HCT116 (cell line): ENCODE results near the gene RMRP. TPM values are rescaled to one million over a fixed set of nuclear protein-coding genes. Genes with fewer than 3 reads are reported as not detected.

Source experiments
- ATAC-seq: fragments of 200-7000 bp; cut with Tn5 transposase; 2 replicates; pipeline ENCODE4 v1.9.1; 2020; ENCODE audit warnings: mild to moderate bottlenecking, moderate library complexity
- BruUV-seq: library from RNA; stranded (reverse); fragments of 400-500 nt; replicated peaks from 2 replicates; lab custom pipeline; 2021; lab: Mats Ljungman, UMichigan
- CTCF ChIA-PET: fragments of 300-600 bp; sonication (Branson Sonifier 250); formaldehyde crosslinking; loops from one replicate; lab custom pipeline; 2021; ENCODE audit warnings: antibody characterized with exemption; lab: Charles Lee
- POLR2A ChIA-PET: fragments of 300-600, 350-600 bp; sonication (Branson Sonifier 250); formaldehyde crosslinking; loops from one replicate; lab custom pipeline; 2021; ENCODE audit warnings: antibody characterized with exemption; lab: Charles Lee
- RAD21 ChIA-PET, 2 experiments: fragments of 300-600 bp; sonication (Branson Sonifier 250); formaldehyde crosslinking; loops; one replicate each; lab custom pipeline; 2023; ENCODE audit warnings: low total read pairs in 2 of 2; ENCODE audit not compliant: uncharacterized antibody in 2 of 2, unreplicated experiment in 2 of 2, low non-redundant PET in 1 of 2; lab: Charles Lee
- DNase-seq: peaks from one replicate; pipeline ENCODE4 v3.0.0-alpha.2; 2010; ENCODE audit warnings: low read depth, low spot score
- H2AFZ ChIP-seq: fragments of 200-600 bp; shearing (Covaris generic), sonication (generic); 2 replicates; pipeline ENCODE4 v1.6.1; 2017; ENCODE audit warnings: low read depth, mixed run types, mixed read lengths, antibody characterized with exemption, low read length; ENCODE audit not compliant: poor library complexity, severe bottlenecking
- H3K27ac ChIP-seq: 2 replicates; pipeline ENCODE4 v1.5.1; 2012; ENCODE audit warnings: low read depth, low read length
- H3K27me3 ChIP-seq: fragments of 200-600 bp; sonication (generic); 2 replicates; pipeline ENCODE4 v1.6.1; 2016; ENCODE audit warnings: mixed run types, low read length, mixed read lengths; ENCODE audit not compliant: insufficient read depth
- H3K36me3 ChIP-seq, 2 experiments: fragments of 200-500 bp in 1 of 2; fragments of 200-600 bp in 1 of 2; sonication (Bioruptor generic) in 1 of 2; sonication (generic) in 1 of 2; 2 replicates each; pipeline versions ENCODE4 v1.5.1 to v1.6.1; 2014 to 2016; ENCODE audit warnings: low read length in 2 of 2, inconsistent platforms in 1 of 2, mixed read lengths in 1 of 2, mixed run types in 1 of 2; ENCODE audit not compliant: insufficient read depth in 2 of 2, control insufficient read depth in 1 of 2
- H3K4me1 ChIP-seq, 2 experiments: fragments of 200-600 bp in 1 of 2; sonication (generic) in 1 of 2; 2 replicates each; pipeline versions ENCODE4 v1.5.1 to v1.6.1; 2012 to 2017; ENCODE audit warnings: low read length in 2 of 2, inconsistent platforms in 1 of 2, mild to moderate bottlenecking in 1 of 2, mixed read lengths in 1 of 2, mixed run types in 1 of 2, moderate library complexity in 1 of 2; ENCODE audit not compliant: insufficient read depth in 2 of 2, control insufficient read depth in 1 of 2
- H3K4me2 ChIP-seq: fragments of 200-600 bp; sonication (generic); 2 replicates; pipeline ENCODE4 v1.6.1; 2017; ENCODE audit warnings: mixed run types, low read length, mixed read lengths
- H3K4me3 ChIP-seq, 2 experiments: fragments of 200-600 bp in 1 of 2; sonication (generic) in 1 of 2; replicated peaks in 1 of 2; 2 replicates each; pipeline ENCODE4 v1.5.1; 2011 to 2016; ENCODE audit warnings: low read length in 2 of 2, control low read depth in 1 of 2, low read depth in 1 of 2, mild to moderate bottlenecking in 1 of 2, mixed read lengths in 1 of 2, mixed run types in 1 of 2
- H3K79me2 ChIP-seq: fragments of 200-600 bp; sonication (generic); 2 replicates; pipeline ENCODE4 v1.6.1; 2017; ENCODE audit warnings: mild to moderate bottlenecking, mixed run types, low read length, moderate library complexity, mixed read lengths; ENCODE audit not compliant: insufficient read depth
- H3K9ac ChIP-seq: fragments of 200-600 bp; sonication (generic); 2 replicates; pipeline ENCODE4 v1.6.1; 2016; ENCODE audit warnings: low read length, mixed read lengths
- H3K9me2 ChIP-seq: fragments of 200-600 bp; sonication (generic), shearing (Covaris generic); 2 replicates; pipeline ENCODE4 v1.6.1; 2017; ENCODE audit warnings: mixed run types, mild to moderate bottlenecking, moderate library complexity; ENCODE audit not compliant: insufficient read depth
- H3K9me3 ChIP-seq, 2 experiments: fragments of 200-500 bp in 1 of 2; fragments of 200-600 bp in 1 of 2; sonication (Bioruptor generic) in 1 of 2; sonication (generic) in 1 of 2; 2 replicates each; pipeline ENCODE4 v1.6.1; 2014 to 2017; ENCODE audit warnings: low read length in 2 of 2, mixed read lengths in 2 of 2, inconsistent platforms in 1 of 2, low read depth in 1 of 2, mild to moderate bottlenecking in 1 of 2, mixed run types in 1 of 2, moderate library complexity in 1 of 2; ENCODE audit not compliant: control insufficient read depth in 1 of 2, insufficient read depth in 1 of 2
- H4K20me1 ChIP-seq: fragments of 200-600 bp; sonication (generic), shearing (Covaris generic); 2 replicates; pipeline ENCODE4 v1.6.1; 2017; ENCODE audit warnings: mixed run types, mild to moderate bottlenecking, moderate library complexity; ENCODE audit not compliant: insufficient read depth
- ATF3 ChIP-seq: IDR thresholded peaks from 2 replicates; pipeline ENCODE4 v1.6.1; 2012
- EGR1 ChIP-seq: IDR thresholded peaks from 2 replicates; pipeline ENCODE4 v1.6.1; 2012; ENCODE audit warnings: low read depth
- EZH2phosphoT487 ChIP-seq: fragments of 200-600 bp; IDR thresholded peaks from 2 replicates; pipeline ENCODE4 v1.6.1; 2018; ENCODE audit warnings: antibody characterized with exemption, borderline replicate concordance
- FOSL1 ChIP-seq: IDR thresholded peaks from 2 replicates; pipeline ENCODE4 v1.6.1; 2012; ENCODE audit warnings: low read depth
- RAD21 ChIP-seq: IDR thresholded peaks from 2 replicates; pipeline ENCODE4 v1.6.1; 2012; ENCODE audit warnings: low read depth, mild to moderate bottlenecking
- SIN3A ChIP-seq: IDR thresholded peaks from 2 replicates; pipeline ENCODE4 v1.6.1; 2012; ENCODE audit warnings: low read depth
- YY1 ChIP-seq: IDR thresholded peaks from 2 replicates; pipeline ENCODE4 v1.6.1; 2011; ENCODE audit warnings: low read length, low read depth, moderate library complexity, mild to moderate bottlenecking; ENCODE audit not compliant: insufficient replicate concordance; ENCODE audit errors: extremely low read depth
- ZFX ChIP-seq: fragments of 450-650 bp; IDR thresholded peaks from 2 replicates; pipeline ENCODE4 v1.6.1; 2017
- intact Hi-C: fragments of 100-400 bp; cut with micrococcal nuclease; formaldehyde crosslinking; loops from 2 replicates; pipeline ENCODE4 v1.10.0; 2022
- total RNA-seq: library from RNA; stranded (reverse); gene quantifications from one replicate; pipeline ENCODE4 v1.2.1, GENCODE V29; 2021; ENCODE audit not compliant: unreplicated experiment
- TF ChIP-seq, protein P1 (sequence below): IDR thresholded peaks from 2 replicates; pipeline ENCODE4 v1.6.1; 2011; ENCODE audit warnings: mild to moderate bottlenecking, low read length, moderate library complexity; ENCODE audit not compliant: insufficient replicate concordance; ENCODE audit errors: extremely low read depth
- TF ChIP-seq, protein P2 (sequence below): IDR thresholded peaks from 2 replicates; pipeline ENCODE4 v1.6.1; 2012; ENCODE audit warnings: low read depth

RMRP gene
- total RNA-seq, 1 experiment from 2014 or later = 30,969 TPM

- no peak for TF ChIP-seq FOSL1
- no peak for TF ChIP-seq YY1
- TF ChIP-seq, protein P1, sequence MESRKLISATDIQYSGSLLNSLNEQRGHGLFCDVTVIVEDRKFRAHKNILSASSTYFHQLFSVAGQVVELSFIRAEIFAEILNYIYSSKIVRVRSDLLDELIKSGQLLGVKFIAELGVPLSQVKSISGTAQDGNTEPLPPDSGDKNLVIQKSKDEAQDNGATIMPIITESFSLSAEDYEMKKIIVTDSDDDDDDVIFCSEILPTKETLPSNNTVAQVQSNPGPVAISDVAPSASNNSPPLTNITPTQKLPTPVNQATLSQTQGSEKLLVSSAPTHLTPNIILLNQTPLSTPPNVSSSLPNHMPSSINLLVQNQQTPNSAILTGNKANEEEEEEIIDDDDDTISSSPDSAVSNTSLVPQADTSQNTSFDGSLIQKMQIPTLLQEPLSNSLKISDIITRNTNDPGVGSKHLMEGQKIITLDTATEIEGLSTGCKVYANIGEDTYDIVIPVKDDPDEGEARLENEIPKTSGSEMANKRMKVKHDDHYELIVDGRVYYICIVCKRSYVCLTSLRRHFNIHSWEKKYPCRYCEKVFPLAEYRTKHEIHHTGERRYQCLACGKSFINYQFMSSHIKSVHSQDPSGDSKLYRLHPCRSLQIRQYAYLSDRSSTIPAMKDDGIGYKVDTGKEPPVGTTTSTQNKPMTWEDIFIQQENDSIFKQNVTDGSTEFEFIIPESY = no peak
- no peak for TF ChIP-seq EGR1
These were observed 40.3 kb downstream of the RMRP start (continued) for GRCh38 chr9:35617548-35617947.

GRCh38 chr9:35616681-35617459 lies 40.9 kb downstream of the RMRP start:
- Histone ChIP-seq H3K79me2 (no peaks in the 10 kb centered on the region), H3K36me3 (no peaks in the 10 kb centered on the region), H3K4me1 (no peaks in the 10 kb centered on the region), H2AFZ (no peak overlapping the region), H3K4me2 (no peak overlapping the region), H3K27ac (no peak overlapping the region), H3K9me3 (no peaks in the 10 kb centered on the region), H3K9me2 (no peaks in the 10 kb centered on the region), H3K4me3 (no peak overlapping the region)
- no peak for ATAC-seq
- POLR2A ChIA-PET = no interaction called here
- intact Hi-C loops = no loop called here
- TF ChIP-seq RAD21 (no peak), EZH2phosphoT487 (no peak), FOSL1 (no peak), SIN3A (no peak), EGR1 (no peak), ATF3 (no peak), ZFX (no peak)
- TF ChIP-seq, protein P2, sequence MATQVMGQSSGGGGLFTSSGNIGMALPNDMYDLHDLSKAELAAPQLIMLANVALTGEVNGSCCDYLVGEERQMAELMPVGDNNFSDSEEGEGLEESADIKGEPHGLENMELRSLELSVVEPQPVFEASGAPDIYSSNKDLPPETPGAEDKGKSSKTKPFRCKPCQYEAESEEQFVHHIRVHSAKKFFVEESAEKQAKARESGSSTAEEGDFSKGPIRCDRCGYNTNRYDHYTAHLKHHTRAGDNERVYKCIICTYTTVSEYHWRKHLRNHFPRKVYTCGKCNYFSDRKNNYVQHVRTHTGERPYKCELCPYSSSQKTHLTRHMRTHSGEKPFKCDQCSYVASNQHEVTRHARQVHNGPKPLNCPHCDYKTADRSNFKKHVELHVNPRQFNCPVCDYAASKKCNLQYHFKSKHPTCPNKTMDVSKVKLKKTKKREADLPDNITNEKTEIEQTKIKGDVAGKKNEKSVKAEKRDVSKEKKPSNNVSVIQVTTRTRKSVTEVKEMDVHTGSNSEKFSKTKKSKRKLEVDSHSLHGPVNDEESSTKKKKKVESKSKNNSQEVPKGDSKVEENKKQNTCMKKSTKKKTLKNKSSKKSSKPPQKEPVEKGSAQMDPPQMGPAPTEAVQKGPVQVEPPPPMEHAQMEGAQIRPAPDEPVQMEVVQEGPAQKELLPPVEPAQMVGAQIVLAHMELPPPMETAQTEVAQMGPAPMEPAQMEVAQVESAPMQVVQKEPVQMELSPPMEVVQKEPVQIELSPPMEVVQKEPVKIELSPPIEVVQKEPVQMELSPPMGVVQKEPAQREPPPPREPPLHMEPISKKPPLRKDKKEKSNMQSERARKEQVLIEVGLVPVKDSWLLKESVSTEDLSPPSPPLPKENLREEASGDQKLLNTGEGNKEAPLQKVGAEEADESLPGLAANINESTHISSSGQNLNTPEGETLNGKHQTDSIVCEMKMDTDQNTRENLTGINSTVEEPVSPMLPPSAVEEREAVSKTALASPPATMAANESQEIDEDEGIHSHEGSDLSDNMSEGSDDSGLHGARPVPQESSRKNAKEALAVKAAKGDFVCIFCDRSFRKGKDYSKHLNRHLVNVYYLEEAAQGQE = no peak
- TF ChIP-seq, all 23 proteins: peak for 0
- CTCF ChIA-PET = no interaction called here
- RAD21 ChIA-PET = no interaction called here
- DNase-seq = no peak
- H3K27me3 ChIP-seq = no peaks in the 10 kb centered on the region
- no peak overlapping the region for H3K9ac ChIP-seq
- BruUV-seq = no TSS peak
- no peaks in the 10 kb centered on the region for H4K20me1 ChIP-seq
